SU-DHL-6 (cell line): ENCODE results near the gene PRXL2B.
"Not testable (repeated sequence)": the region's sequence is repeated elsewhere in the genome, so short reads cannot be mapped to it uniquely, and the experiment has no call there.

Source experiments
- H2AFZ ChIP-seq: fragments of 200-600 bp; sonication (generic); 2 replicates; pipeline ENCODE4 v1.6.1; 2014; ENCODE audit warnings: low read depth, mild to moderate bottlenecking, moderate library complexity, mixed read lengths, antibody characterized with exemption, low read length; ENCODE audit not compliant: severe bottlenecking
- H3F3A ChIP-seq: fragments of 200-600 bp; shearing (Covaris generic); 2 replicates; pipeline ENCODE4 v1.6.0; 2016; ENCODE audit warnings: antibody characterized with exemption, mild to moderate bottlenecking; ENCODE audit not compliant: insufficient read depth
- H3K27ac ChIP-seq: fragments of 200-600 bp; sonication (generic); 2 replicates; pipeline ENCODE4 v1.5.1; 2016; ENCODE audit warnings: low read depth, mild to moderate bottlenecking, low read length, moderate library complexity, mixed read lengths
- H3K27me3 ChIP-seq: fragments of 200-600 bp; sonication (generic), shearing (Covaris generic); 2 replicates; pipeline ENCODE4 v1.6.0; 2014; ENCODE audit warnings: mild to moderate bottlenecking, low read length
- H3K36me3 ChIP-seq: fragments of 200-600 bp; sonication (generic); 2 replicates; pipeline ENCODE4 v1.6.1; 2014; ENCODE audit warnings: mild to moderate bottlenecking, low read length, mixed read lengths
- H3K4me2 ChIP-seq: fragments of 300-600, 200-600 bp; shearing (Covaris generic), sonication (generic); 2 replicates; pipeline ENCODE4 v1.6.0; 2014; ENCODE audit warnings: low read length, low read depth, mild to moderate bottlenecking; ENCODE audit not compliant: poor library complexity, severe bottlenecking
- H3K4me3 ChIP-seq: fragments of 200-600 bp; sonication (generic); 2 replicates; pipeline ENCODE4 v1.5.1; 2014; ENCODE audit warnings: antibody characterized with exemption, low read length, mild to moderate bottlenecking, mixed read lengths; ENCODE audit not compliant: insufficient read depth, poor library complexity, severe bottlenecking
- H3K79me2 ChIP-seq: fragments of 200-600 bp; sonication (generic); 2 replicates; pipeline ENCODE4 v1.6.1; 2014; ENCODE audit warnings: mild to moderate bottlenecking, low read length, moderate library complexity; ENCODE audit not compliant: insufficient read depth
- H3K9ac ChIP-seq: fragments of 200-600 bp; sonication (generic); 2 replicates; pipeline ENCODE4 v1.7.0; 2014; ENCODE audit warnings: mild to moderate bottlenecking, low read length
- H3K9me2 ChIP-seq: fragments of 200-600 bp; sonication (generic); replicated peaks from 2 replicates; pipeline ENCODE4 v1.6.1; 2014; ENCODE audit warnings: low read length; ENCODE audit not compliant: insufficient read depth
- H3K9me3 ChIP-seq: fragments of 200-600 bp; sonication (generic); 2 replicates; pipeline ENCODE4 v1.6.1; 2014; ENCODE audit warnings: low read length, mixed read lengths; ENCODE audit not compliant: insufficient read depth
- H4K20me1 ChIP-seq: fragments of 200-600 bp; sonication (generic); 2 replicates; pipeline ENCODE4 v1.6.1; 2014; ENCODE audit warnings: low read depth, mild to moderate bottlenecking, antibody characterized with exemption, low read length, moderate library complexity, mixed read lengths
- EZH2phosphoT487 ChIP-seq: fragments of 200-600 bp; sonication (generic), shearing (Covaris generic); conservative IDR thresholded peaks from 2 replicates; pipeline ENCODE4 v1.6.1; 2018; ENCODE audit warnings: mild to moderate bottlenecking, antibody characterized with exemption, low read length, moderate library complexity, mixed read lengths
- TF ChIP-seq, protein P1 (sequence below): fragments of 200-600 bp; sonication (generic); IDR thresholded peaks from one replicate; pipeline ENCODE4 v1.5.1; 2017; ENCODE audit warnings: antibody characterized with exemption, mild to moderate bottlenecking, low read length, moderate library complexity; ENCODE audit not compliant: insufficient read depth, poor library complexity, severe bottlenecking

PRXL2B gene

DNA sequence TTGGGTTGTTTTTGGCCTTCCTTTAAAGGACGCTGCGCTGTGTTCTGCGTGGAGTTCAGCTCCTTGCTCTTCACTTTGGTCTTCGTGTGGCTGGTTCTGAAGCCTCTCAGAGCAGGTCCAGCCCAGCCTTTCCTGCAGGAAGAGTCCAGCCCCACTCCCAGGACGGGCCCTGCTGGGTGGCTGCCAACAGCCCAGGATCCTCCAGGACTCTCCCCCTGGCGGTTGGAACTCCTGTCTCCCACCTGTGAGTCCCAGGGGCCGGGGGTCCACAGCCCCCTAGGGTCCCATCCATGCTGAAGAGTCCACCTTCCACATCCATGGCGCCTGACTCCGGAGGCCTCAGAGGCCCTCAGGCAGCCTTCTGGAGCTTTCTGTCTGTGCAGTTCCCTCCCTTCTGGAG, 35.0 kb upstream of the PRXL2B start:
- H4K20me1 ChIP-seq, H3K9me2 ChIP-seq, H3K4me3 ChIP-seq, H3F3A ChIP-seq, H2AFZ ChIP-seq, H3K79me2 ChIP-seq, H3K27me3 ChIP-seq, H3K4me2 ChIP-seq, H3K36me3 ChIP-seq, H3K27ac ChIP-seq, H3K9me3 ChIP-seq, H3K9ac ChIP-seq: not testable (repeated sequence)

DNA sequence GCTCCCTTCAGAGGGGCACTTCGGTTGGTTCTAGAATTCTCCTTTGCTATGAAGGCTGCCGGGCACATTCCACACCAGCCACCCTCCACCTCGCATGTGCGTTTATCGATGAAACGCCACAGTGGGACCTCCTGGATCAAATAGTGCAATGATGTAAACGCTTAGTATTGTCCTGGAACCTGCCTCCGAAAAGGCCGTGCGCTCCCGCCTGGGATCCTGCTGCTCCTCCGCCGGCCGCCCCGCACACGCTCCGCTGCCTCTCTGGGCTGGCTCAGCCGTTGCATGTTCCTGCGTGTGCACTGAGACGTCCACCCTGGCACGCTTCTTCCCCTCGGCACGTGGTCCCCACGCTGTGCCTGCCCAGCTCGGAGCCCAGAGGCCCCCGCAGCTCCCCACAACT, 34.4 kb upstream of the PRXL2B start:
- H3K9me3 ChIP-seq: no peaks in the 10 kb centered on the region
- no peaks in the 10 kb centered on the region for H3K79me2 ChIP-seq
- H3K36me3 ChIP-seq: no peaks in the 10 kb centered on the region
- no peak overlapping the region for H3K27ac ChIP-seq
- H3K4me2 ChIP-seq: no peak overlapping the region
- no peaks in the 10 kb centered on the region for H3F3A ChIP-seq
- no peaks in the 10 kb centered on the region for H4K20me1 ChIP-seq
- no peak overlapping the region for H3K9ac ChIP-seq
- no peak overlapping the region for H3K4me3 ChIP-seq
- no peak overlapping the region for H2AFZ ChIP-seq
- no peaks in the 10 kb centered on the region for H3K27me3 ChIP-seq
- TF ChIP-seq, protein P1, sequence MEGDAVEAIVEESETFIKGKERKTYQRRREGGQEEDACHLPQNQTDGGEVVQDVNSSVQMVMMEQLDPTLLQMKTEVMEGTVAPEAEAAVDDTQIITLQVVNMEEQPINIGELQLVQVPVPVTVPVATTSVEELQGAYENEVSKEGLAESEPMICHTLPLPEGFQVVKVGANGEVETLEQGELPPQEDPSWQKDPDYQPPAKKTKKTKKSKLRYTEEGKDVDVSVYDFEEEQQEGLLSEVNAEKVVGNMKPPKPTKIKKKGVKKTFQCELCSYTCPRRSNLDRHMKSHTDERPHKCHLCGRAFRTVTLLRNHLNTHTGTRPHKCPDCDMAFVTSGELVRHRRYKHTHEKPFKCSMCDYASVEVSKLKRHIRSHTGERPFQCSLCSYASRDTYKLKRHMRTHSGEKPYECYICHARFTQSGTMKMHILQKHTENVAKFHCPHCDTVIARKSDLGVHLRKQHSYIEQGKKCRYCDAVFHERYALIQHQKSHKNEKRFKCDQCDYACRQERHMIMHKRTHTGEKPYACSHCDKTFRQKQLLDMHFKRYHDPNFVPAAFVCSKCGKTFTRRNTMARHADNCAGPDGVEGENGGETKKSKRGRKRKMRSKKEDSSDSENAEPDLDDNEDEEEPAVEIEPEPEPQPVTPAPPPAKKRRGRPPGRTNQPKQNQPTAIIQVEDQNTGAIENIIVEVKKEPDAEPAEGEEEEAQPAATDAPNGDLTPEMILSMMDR: no peak
- no peaks in the 10 kb centered on the region for H3K9me2 ChIP-seq

DNA sequence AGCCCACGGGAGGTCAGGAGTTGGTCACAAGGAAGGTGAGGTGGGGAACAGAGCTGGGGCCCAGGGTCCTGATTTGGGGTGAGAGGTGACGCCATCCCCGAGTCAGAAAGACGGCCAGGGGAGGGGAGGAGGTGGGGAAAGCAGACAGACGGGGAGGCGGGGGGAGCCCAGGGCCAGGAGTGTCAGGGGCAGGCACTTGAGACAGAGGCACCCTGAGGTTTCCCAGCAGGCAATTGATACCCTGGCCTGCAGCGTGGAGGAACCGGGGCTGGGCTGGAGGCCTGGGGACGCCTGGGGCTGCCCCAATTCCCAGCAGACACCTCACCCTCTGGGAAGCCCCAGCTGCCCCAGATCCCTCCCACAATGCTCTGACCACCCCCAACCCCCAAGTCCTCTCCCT, 33.5 kb upstream of the PRXL2B start:
- H3K4me2 ChIP-seq, H3K36me3 ChIP-seq, H3K79me2 ChIP-seq, H2AFZ ChIP-seq, H3K27ac ChIP-seq, H3F3A ChIP-seq, H3K9me3 ChIP-seq, H4K20me1 ChIP-seq, H3K27me3 ChIP-seq, H3K9ac ChIP-seq, H3K9me2 ChIP-seq, H3K4me3 ChIP-seq: not testable (repeated sequence)

DNA sequence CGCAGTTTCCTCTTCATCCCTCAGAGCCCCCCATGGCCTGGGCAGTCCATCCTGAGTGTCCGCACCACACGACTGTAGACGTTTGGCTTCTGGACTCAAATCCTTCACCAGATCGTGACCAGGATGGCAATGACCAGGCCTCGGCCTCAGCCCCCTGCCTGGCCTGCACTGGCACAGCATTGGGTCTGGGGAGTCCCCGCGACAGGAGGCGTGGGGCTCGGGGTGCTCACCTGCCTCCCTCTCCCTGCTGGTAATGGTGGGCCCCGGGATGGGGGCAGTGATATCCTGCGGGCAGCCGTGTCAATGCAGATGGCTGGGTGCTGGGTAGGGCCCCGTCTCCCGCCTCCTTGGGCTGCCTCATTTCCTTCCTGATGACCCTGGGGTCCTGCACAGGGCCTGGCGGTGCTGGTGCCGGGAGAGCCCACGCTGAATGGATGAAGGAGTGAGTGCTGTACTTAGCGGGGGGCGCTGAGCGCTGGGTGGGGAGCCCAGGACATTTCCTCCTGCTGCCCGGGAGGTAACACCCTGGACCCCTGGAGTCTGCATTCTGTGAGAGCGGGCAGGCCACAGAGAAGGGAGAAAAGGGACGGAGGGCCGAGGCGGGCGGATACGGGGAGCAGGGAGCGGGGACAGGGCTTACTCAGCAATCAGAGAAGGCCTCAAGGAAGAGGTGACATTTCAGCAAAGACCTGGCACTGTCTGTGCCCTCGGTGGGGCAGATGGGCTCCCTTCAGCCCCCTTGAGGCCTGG, 32.5 kb upstream of the PRXL2B start:
- H3K79me2 ChIP-seq: no peaks in the 10 kb centered on the region
- H3K36me3 ChIP-seq: no peaks in the 10 kb centered on the region
- H3K4me2 ChIP-seq: no peak overlapping the region
- no peaks in the 10 kb centered on the region for H3K27me3 ChIP-seq
- no peaks in the 10 kb centered on the region for H3K9me2 ChIP-seq
- H3K9ac ChIP-seq: no peak overlapping the region
- H3K27ac ChIP-seq: no peak overlapping the region
- H2AFZ ChIP-seq: no peak overlapping the region
- no peak for TF ChIP-seq EZH2phosphoT487
- TF ChIP-seq, protein P1: no peak
- H4K20me1 ChIP-seq: no peaks in the 10 kb centered on the region
- H3F3A ChIP-seq: no peaks in the 10 kb centered on the region
- H3K4me3 ChIP-seq: no peak overlapping the region
- H3K9me3 ChIP-seq: no peaks in the 10 kb centered on the region
